GM19468 (cell line): Measurements from ENCODE around the gene TMEM63C.

Experiments used
- ATAC-seq: cut with Tn5 transposase; IDR thresholded peaks from one replicate; pipeline ENCODE4 v1.9.1; 2021; ENCODE audit warnings: mild to moderate bottlenecking, moderate library complexity, moderate number of reproducible peaks; ENCODE audit not compliant: unreplicated experiment; ENCODE audit errors: extremely low read depth

Gene TMEM63C

DNA sequence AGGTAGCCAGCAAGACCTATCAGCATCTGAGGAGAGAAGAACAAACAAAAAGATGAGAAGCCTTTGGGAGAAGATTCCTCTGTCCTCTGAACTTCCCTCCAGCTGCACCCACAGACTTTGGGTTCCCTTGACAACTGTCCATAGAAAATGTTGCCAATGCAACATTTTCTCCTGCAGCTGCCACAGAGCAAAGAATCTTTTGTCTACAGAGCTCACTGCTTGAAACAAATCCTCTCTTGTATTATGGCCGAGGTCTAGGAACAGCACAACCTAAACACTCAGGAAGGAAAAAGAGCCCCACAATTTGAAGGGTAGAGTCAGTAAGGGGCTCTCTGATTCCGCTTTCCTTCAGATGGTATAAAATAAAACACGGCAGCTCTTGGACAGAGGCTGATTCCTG is 124.8 kb downstream of the TMEM63C start:
- ATAC-seq, result no peak

DNA sequence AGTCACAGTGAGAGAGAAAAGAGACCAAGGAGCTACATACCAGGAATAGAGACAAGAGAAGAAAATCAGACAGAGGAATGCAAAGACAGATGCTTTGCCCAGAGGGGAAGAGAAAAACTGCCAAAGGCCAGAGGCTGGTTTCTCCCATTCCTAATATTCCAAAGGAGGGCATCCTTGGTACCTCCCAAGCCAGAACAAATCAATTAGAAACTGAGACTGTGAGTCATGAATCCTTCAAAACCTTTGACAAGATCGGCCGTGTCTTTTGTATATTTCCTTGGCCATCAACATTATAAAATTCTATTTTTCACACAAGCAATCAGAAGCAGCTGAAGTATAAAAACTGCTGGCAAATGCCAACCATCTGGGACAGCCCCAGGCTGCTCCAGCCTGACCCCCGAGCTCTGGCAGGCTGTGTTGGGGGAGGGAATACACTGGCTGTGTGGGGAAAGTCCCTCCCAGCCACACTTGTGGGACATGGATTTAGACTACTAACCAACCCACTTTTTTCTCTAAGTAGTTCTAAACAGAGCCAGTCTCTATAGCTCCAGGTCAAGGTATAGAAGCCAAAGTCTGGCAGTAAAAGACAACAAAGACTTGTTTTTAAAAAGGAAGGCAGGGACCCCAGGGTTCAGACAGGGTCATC is 125.4 kb downstream of the TMEM63C start:
- ATAC-seq, result no peak
